GM21367 (cell line): ENCODE data around the gene PIK3R1.

Experiments used
- ATAC-seq: cut with Tn5 transposase; IDR thresholded peaks from one replicate; pipeline ENCODE4 v1.9.1; 2021; ENCODE audit not compliant: unreplicated experiment

PIK3R1 gene

GRCh38 chr5:68290260-68290674 is 74.7 kb downstream of the PIK3R1 start:
- no peak for ATAC-seq

- no peak for ATAC-seq
These were observed 75.3 kb downstream of the PIK3R1 start for GRCh38 chr5:68290847-68291246.

- no peak for ATAC-seq
These were observed 76.8 kb downstream of the PIK3R1 start for GRCh38 chr5:68292316-68292715.

GRCh38 chr5:68295772-68296171 is 80.2 kb downstream of the PIK3R1 start:
- no peak for ATAC-seq

GRCh38 chr5:68296895-68297294 is 81.3 kb downstream of the PIK3R1 start:
- ATAC-seq = no peak

- no peak for ATAC-seq
These were observed 82.1 kb downstream of the PIK3R1 start for GRCh38 chr5:68297656-68298055.

GRCh38 chr5:68298479-68298878 is 82.9 kb downstream of the PIK3R1 start:
- no peak for ATAC-seq

- no peak for ATAC-seq
These were observed 83.5 kb downstream of the PIK3R1 start for GRCh38 chr5:68299105-68299504.

GRCh38 chr5:68299575-68299974 is 84.0 kb downstream of the PIK3R1 start:
- ATAC-seq = no peak

- ATAC-seq = no peak
These were observed 87.6 kb downstream of the PIK3R1 start for GRCh38 chr5:68303038-68303738.

GRCh38 chr5:68303754-68304420 is 88.3 kb downstream of the PIK3R1 start:
- ATAC-seq = no peak

GRCh38 chr5:68304421-68305052 is 89.0 kb downstream of the PIK3R1 start:
- no peak for ATAC-seq

GRCh38 chr5:68305223-68305870 is 89.8 kb downstream of the PIK3R1 start:
- ATAC-seq = no peak

GRCh38 chr5:68306361-68307014 is 90.9 kb downstream of the PIK3R1 start:
- ATAC-seq = no peak

GRCh38 chr5:68313336-68313735 is 97.8 kb downstream of the PIK3R1 start:
- no peak for ATAC-seq

GRCh38 chr5:68314465-68314864 is 98.9 kb downstream of the PIK3R1 start:
- ATAC-seq = no peak

GRCh38 chr5:68315679-68316271 is 100.2 kb downstream of the PIK3R1 start:
- peak; percentile 95 for ATAC-seq

- no peak for ATAC-seq
These were observed 100.9 kb downstream of the PIK3R1 start for GRCh38 chr5:68316469-68316868.

GRCh38 chr5:68317646-68318045 is 102.1 kb downstream of the PIK3R1 start:
- no peak for ATAC-seq

GRCh38 chr5:68318955-68319705 is 103.6 kb downstream of the PIK3R1 start:
- ATAC-seq = no peak
